Jurkat, Clone E6-1 (cell line): ENCODE data around the gene CACNG5.
A peak's percentile ranks its signal among the peaks of the same experiment; 100 is the strongest.
"Not testable (repeated sequence)": the region's sequence is repeated elsewhere in the genome, so short reads cannot be mapped to it uniquely, and the experiment has no call there.

Experiments used
- DNase-seq: peaks from one replicate; pipeline ENCODE4 v3.0.0-alpha.2; 2011; ENCODE audit warnings: low read depth, low spot score
- H3K4me3 ChIP-seq: 2 replicates; pipeline ENCODE4 v1.5.1; 2011; ENCODE audit warnings: mild to moderate bottlenecking, low read length, control low read depth, moderate library complexity

CACNG5 gene

DNA sequence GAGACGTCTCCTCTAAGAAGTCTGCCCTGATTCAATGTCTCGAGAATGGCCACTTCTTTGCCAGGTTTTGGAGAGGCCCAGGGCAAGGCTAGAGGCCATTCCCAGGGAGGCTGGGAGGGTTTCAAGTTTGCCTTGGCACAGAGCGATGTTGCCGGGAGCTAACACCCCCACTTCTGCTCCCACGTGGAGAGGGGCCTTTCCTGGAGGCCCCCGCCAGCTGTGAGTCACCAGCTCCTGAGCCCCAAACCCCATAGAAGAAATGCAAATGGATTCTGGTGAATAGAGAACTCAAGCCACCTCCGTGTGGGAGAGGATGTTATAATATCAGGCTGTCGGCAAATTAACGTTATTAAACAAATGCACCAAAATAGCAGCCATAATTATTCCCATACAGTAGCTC is 62.2 kb downstream of the CACNG5 start:
- DNase-seq: no peak
- no peak overlapping the region for H3K4me3 ChIP-seq

DNA sequence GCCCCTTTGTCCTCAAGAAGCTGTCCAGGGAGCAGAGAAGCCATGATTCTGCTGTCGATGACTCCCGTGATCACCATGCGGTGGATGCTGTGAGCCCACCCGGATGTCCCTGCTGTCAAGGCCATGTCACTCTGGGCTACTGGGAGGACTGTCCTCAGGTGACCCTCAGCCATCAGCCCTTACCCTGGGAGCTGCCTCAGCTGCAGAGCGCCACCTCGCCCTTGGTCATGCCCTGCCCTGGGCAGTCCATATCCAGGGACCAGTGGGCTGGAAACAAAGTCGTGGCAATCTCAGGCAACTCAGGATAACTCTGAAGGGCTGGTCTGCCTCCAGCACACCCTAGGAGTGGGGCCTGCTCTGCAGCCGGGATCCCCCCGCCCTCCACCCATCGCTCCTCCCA is 63.6 kb downstream of the CACNG5 start:
- DNase-seq: no peak
- H3K4me3 ChIP-seq: no peak overlapping the region

DNA sequence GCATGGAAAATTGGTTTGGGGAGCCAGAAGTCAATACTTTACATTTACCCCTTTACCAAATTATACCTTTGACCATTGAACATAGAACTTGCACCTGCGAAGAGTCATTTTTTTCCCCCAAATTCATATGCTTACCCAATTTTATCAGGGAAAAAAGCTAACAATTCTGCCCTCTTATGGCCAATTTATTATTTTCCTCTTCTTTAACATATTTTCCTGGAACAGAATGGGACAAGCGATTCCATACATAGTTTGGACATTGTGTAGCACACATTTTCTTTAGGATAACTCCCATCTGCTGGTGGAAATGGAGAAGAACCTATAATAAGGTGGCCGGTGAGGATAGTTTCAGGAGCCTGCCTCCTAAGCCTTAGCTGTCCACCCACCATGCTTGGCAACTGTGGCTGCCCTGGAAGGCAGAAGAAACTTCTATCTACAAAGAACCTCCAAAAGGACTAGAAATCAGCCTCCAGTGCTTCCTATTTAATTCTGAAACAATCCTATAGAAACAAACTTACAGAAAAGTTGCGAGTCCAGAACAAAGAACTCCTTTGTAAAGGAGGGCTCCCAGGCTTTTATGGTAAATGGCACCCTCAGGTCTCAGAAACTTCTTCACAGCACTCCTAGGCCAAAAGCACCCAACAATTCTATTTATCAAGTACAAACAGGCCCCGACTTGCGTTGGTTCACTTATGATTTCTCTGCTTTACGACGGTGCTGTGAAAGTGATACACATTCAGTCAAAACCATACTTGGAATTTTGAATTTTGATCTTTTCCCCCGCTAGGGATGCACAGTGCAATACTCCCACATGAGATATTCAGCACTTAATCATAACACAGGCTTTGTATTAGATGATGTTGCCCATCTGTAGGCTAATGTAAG is 65.5 kb downstream of the CACNG5 start:
- no peak overlapping the region for H3K4me3 ChIP-seq
- no peak for DNase-seq

- DNase-seq, H3K4me3 ChIP-seq: not testable (repeated sequence)
Measured at GRCh38 chr17:66903296-66903695, 68.4 kb downstream of the CACNG5 start.

DNA sequence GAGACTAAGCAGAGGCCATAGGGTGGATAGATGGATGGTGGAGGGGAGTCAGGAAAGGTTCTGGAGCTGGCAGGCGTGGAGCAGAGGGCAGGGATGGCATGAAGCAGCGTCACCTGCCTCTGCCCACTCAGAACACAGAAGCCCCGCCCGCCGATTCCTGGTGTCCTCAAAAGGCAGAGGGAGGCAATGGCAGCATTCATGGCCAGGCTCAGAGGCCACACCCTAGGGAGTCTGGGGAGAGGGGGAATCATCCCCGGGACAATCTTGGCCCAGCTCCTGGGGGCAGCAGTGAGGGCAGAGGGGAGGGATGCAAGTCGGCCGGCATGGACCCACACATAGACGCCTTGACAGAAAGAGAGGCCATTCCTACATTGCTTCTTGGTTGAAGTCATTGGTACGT is 68.9 kb downstream of the CACNG5 start:
- no peak for DNase-seq
- no peak overlapping the region for H3K4me3 ChIP-seq

GRCh38 chr17:66904760-66905624 is 70.1 kb downstream of the CACNG5 start:
- no peak for DNase-seq
- no peak overlapping the region for H3K4me3 ChIP-seq

DNA sequence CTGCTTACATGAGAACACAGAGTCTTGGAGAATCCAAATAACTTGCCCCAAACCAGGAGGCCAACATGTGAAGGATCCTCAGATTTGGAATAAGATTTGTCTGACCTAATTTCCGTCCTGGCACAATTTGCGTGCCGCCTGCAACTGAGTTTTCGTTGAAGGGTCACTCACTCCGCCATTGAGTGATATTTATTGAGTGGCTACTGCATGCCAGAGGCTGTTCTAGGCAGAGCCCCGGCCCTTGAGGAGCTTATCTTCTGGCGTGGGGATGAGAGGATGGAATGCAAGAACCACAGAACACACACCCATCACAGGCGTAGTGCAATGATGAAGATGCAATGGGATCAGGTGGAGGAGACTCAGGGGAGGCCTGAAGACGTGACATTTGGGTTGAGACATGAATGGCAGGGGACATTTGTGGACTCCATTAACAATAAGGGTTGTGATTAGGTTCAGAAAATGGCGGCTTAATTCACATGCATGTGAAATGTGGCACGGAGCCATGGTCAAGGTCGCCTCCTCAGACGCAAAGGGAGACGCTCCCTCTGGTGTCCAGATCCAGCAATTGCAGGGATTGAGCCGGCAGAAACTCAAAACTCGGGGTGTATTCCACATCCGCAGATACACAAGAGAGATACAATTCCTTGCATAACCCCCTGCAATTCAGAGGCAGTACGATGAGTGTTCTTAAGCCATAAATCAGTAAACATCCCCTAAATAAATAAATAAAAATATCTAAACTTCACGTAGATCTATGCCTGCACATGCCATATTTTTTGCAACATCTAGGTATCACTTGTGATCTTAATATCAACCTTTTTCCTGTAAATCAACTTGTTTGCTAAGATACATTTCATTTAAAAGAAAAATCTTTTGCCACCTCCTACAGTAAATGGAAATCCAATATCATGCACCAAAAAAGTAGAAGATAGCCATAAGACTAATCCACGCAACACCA is 71.7 kb downstream of the CACNG5 start:
- H3K4me3 ChIP-seq: no peak overlapping the region
- DNase-seq: peak; percentile 77

- no peak for DNase-seq
- H3K4me3 ChIP-seq: no peak overlapping the region
Measured at GRCh38 chr17:66909804-66910373, 75.0 kb downstream of the CACNG5 start.

DNA sequence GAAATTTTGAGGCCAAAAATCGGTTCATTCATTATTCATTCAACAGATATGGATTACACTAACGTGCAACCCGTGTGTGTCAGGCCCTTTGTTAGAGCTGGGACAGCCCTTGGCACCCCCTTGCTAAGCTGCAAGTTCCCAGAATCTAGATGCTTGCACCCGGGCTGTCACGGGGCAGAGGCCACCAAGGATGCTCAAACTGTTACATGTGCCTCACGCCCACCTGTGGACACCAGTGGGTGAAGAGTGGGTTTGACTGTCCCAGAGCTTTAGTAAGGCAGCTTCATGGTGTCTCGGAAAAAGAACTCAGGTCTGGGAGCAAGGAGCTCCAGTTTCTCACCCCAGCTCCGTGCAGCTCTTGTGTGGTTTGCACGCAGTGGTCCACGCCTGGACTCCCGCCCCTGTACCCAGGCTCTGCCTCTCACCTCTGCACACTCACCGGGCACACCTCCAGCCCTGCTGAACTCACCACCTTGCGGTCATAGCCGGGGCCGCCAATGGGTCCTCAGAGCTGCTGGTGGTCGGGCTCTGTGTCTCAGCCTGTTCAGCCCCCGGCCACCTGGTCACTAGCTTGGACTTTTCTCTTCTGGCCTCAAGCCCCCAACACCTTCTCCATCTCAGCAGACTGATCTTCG is 75.9 kb downstream of the CACNG5 start:
- H3K4me3 ChIP-seq: no peak overlapping the region
- DNase-seq: no peak

GRCh38 chr17:66915204-66915611 is 80.3 kb downstream of the CACNG5 start:
- H3K4me3 ChIP-seq: no peak overlapping the region
- no peak for DNase-seq

DNA sequence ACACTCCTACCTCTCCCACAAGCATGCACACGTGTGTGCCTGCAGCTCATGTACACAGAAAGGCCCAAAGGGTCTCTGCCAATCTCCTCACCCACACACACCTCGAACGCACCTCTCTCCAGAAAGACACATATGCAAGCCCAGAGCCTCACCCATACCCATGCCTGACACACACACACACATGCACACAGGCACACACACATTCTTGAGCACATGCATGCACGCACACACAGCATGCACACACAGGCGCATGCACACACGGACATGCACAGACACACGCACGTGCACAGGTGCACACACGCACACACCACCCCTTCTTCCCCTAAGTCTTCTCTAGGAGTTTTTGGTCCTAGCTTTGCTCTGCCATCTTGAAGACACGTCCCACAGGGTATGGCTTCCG is 80.9 kb downstream of the CACNG5 start:
- no peak overlapping the region for H3K4me3 ChIP-seq
- DNase-seq: no peak

- no peak overlapping the region for H3K4me3 ChIP-seq
Measured at GRCh38 chr17:66916946-66917345, 82.0 kb downstream of the CACNG5 start.

DNA sequence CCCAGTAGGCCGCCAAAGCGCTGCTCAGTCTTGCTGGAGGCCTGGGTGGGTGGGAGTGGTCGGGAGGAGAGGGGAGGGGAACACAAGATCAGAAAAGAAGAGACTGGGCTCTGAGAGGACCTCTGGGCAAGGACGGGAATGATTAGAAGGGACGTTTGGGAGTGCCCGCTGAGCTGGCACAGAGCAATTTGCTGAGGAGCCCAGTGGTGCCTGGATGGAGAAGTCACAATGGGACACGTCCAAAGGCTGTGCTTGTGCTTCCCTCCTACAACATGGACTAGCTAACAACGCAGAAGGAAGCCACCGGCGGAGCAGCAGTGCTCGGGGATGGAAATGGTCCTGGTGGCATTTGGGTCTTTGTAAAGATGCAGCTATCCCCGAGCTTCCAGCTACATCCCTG is 84.0 kb downstream of the CACNG5 start:
- no peak for DNase-seq
- no peak overlapping the region for H3K4me3 ChIP-seq

More at GRCh38 chr17:66916946-66917345, 82.0 kb downstream of the CACNG5 start:
- DNase-seq: no peak

- no peak overlapping the region for H3K4me3 ChIP-seq
- no peak for DNase-seq
Measured at GRCh38 chr17:66920435-66920834, 85.5 kb downstream of the CACNG5 start.

GRCh38 chr17:66920950-66921349 is 86.0 kb downstream of the CACNG5 start:
- H3K4me3 ChIP-seq: no peak overlapping the region
- no peak for DNase-seq

- H3K4me3 ChIP-seq: no peak overlapping the region
- DNase-seq: no peak
Measured at GRCh38 chr17:66923886-66924285, 89.0 kb downstream of the CACNG5 start.

DNA sequence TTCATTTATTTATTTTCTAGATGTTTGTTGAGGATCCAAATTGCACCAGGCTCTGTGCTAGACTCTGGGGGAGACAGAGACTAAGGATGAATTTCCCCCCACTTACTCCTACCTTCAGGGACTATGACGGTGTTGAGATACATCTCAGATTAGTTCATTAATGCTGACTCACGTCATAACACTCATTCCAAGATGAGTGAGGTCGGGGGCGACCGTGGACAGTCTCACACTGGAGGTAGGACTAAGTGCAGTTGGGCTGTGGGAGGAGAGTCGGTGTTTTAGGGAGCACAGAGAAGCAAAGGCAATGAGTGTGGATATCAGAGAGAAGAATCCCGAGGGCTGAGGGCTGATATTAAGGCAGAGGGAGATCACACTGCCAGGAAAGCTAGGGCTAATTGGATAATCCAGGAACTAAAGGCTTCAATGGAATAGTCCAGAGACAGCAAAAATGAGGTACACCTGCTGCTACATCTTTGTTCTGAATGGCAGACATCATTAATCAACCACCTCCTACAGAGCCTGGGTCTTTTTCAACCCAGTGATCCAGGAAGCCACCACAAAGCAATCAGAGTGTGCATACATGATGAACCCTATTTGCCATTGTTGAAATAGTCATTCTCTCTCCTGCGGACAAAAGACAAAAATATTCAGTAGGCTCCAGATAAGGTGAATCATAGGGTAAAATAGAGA is 91.0 kb downstream of the CACNG5 start:
- no peak for DNase-seq
- no peak overlapping the region for H3K4me3 ChIP-seq

GRCh38 chr17:66928949-66929348 is 94.0 kb downstream of the CACNG5 start:
- DNase-seq: no peak

More at GRCh38 chr17:66928949-66929348, 94.0 kb downstream of the CACNG5 start:
- no peak overlapping the region for H3K4me3 ChIP-seq
